HG02870 (cell line): Measurements from ENCODE around the gene ALDH2.
"Not testable (repeated sequence)": the region's sequence is repeated elsewhere in the genome, so short reads cannot be mapped to it uniquely, and the experiment has no call there.

Source experiments
- ATAC-seq: cut with Tn5 transposase; IDR thresholded peaks from one replicate; pipeline ENCODE4 v1.9.1; 2021; ENCODE audit warnings: mild to moderate bottlenecking, moderate library complexity; ENCODE audit not compliant: unreplicated experiment

ALDH2 gene

GRCh38 chr12:111785651-111786050 is 18.9 kb downstream of the ALDH2 start:
- ATAC-seq = no peak

DNA sequence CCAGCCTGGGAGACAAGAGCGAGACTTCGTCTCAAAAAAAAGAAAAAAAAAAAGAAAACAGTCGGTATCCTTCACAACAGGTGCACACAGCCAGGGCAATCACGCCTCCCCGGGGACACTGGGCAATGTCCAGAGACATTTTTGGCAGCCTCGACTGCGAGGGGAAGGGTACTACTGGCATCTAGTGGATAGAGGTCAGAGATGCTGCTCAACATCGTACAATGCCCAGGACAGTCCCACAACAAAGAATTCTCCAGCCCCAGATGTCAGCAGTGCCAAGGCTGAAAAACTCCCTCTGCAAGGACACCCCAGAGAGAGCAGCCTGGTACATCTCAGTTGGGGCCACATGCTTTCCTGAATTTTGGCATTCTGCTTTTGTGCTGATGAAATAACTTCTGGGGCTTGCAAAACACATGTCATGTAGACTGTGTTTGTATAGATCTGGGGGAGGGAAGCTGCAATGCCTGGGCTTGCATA is 21.5 kb downstream of the ALDH2 start:
- no peak for ATAC-seq

- ATAC-seq = no peak
Observed at GRCh38 chr12:111789779-111790178, 23.0 kb downstream of the ALDH2 start.

DNA sequence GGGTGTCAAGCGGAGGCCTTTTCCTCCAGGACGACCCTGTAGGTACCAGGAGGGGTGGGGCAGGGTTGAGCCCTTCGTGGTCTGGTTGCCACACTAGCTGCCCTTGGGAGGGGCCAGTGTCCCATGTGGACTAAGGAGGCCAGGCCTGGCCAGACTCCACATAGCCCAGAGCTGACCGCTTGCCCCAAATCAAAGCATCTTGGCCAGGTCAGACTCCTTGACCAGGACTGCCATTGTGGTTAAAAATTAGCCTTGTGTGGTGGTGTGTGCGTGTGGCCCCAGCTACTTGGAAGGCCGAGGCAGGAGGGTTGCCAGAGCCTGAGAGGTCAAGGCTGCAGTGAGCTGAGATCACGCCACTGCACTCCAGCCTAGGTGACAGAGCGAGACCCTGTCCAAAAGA is 24.8 kb downstream of the ALDH2 start:
- no peak for ATAC-seq

DNA sequence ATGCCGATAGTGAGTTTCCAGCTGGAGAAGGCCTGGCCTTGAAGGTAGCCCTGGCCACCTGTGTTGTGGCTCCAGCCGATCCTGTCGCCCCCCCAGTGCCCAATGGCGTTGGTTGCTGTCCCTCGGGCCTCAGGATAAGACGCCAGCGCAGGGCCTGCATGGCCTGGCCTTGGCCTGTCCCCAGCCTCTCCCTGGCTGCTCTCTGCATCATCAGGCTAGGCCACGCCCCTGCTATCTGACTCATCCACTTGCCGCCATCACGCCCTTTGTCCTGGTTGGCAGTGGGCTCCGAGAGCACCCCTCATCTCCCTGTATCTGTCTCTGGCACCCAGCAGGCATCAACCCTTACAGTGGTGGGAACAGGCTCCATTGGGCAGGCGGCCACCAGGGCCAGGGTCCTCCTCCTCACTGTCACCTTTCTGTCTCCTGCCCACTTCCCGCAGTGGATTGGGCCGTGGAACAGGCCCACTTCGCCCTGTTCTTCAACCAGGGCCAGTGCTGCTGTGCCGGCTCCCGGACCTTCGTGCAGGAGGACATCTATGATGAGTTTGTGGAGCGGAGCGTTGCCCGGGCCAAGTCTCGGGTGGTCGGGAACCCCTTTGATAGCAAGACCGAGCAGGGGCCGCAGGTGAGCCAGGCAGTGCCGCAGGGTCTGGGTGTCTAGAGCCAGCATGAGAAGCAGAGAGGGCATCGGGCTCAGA is 25.6 kb downstream of the ALDH2 start:
- no peak for ATAC-seq

- no peak for ATAC-seq
Observed at GRCh38 chr12:111792856-111793235, 26.1 kb downstream of the ALDH2 start.

GRCh38 chr12:111798182-111798581 is 31.4 kb downstream of the ALDH2 start:
- ATAC-seq = no peak

DNA sequence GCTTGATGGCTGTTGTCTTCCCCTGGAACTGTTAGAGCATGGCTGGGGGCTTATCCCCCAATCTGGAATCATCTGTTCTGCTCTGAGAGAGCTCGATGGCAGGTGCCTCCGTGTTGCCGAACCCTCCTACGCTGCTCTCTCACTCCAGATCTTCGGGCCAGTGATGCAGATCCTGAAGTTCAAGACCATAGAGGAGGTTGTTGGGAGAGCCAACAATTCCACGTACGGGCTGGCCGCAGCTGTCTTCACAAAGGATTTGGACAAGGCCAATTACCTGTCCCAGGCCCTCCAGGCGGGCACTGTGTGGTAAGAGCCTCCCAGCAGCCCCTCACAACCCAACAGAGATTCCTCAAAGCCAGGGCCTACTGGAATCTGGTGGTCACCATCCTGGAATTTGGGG is 33.0 kb downstream of the ALDH2 start:
- ATAC-seq = no peak

- no peak for ATAC-seq
Observed at GRCh38 chr12:111803038-111803626, 36.4 kb downstream of the ALDH2 start.

DNA sequence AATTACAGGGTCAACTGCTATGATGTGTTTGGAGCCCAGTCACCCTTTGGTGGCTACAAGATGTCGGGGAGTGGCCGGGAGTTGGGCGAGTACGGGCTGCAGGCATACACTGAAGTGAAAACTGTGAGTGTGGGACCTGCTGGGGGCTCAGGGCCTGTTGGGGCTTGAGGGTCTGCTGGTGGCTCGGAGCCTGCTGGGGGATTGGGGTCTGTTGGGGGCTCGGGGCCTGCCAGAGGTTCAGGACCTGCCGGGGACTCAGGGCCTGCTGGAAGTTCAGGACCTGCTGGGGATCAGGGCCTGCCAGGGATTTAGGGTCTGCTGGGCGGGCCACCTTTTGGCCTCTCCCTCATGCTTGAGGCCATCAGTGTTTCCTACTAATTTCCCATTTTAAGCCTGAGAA is 37.1 kb downstream of the ALDH2 start:
- ATAC-seq = no peak

DNA sequence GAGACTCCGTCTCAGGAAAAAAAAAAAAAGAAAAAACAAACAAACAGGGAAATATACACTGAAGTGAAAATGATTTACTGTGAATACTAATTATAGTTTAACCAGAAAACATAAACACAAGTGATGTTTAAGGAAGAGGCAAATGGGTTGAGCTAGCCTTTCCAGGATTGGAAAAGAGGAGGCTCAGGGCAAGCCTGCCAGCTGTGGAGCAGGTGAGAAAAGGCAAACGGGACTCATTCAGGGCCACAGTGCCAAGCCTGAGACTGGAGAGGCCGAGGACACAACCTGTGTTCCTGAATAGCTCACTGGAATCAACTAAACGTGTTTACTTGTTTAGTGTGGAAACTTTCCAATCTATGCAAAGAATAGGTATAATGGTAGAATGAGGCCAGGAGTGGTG is 39.6 kb downstream of the ALDH2 start:
- ATAC-seq = no peak

GRCh38 chr12:111807232-111807631 is 40.5 kb downstream of the ALDH2 start:
- no peak for ATAC-seq

- no peak for ATAC-seq
Observed at GRCh38 chr12:111812881-111813741, 46.4 kb downstream of the ALDH2 start.

DNA sequence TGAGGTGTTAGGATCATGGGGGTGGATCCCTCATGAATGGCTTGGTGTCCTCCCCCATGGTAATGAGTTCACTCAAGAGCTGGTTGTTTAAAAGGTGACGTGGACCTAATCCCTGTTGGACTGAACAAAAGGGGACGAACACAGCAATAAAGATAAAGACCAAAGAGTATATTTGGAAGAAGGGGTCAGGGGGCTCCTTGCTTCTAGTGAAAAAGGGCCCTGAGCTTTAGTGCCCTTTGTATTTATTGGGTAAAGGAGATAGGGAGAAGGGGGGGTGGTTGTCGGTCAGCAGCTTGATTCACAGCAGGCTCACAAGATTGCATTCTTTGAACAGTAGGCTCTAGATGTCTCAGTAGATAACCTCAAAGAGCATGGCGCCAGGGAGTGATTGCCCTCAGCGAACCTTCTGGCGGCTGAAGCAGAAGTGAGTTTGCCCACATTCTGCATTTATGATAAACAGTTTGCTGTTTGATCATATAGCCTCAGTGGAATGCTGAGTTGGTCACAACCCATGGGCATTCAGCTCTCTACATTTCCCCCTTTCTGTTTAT is 49.4 kb downstream of the ALDH2 start:
- ATAC-seq = no peak

DNA sequence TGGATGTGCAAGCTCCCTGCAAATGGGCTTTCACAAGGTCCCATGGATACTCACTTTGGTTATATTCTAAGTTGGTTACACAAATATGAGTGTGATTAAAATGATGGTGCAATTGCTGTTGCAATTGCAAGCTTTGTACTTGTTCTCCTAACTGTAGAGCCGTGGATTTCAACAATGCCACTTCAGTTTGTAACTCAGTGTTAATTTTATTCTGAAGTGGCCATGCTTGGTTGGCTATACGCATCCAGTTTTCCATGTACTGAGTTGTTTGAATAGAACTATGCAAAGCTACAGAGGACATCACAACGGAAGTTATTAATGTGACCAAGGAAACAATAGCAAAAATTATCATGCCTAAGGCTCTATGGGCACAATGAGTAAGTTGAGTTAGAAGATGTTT is 50.2 kb downstream of the ALDH2 start:
- ATAC-seq = not testable (repeated sequence)

DNA sequence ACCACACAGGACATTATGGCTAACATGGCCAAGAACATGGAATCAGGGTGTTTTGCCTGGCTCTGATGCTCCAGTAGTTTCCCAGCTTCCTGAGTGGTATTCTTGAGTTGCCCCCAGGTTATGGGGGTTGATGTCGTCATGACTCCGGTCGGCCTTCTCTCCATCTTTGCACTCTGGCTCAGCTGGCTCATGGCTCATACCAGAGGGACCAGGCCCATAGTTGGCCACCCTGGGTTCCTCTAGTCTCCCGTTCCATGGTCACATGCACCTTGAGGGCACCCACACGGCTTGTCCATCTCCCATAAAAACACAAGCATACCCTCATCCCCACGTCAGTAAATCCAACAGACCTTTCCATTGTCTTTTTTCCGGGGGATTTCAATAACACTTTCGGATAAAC is 51.6 kb downstream of the ALDH2 start:
- no peak for ATAC-seq

DNA sequence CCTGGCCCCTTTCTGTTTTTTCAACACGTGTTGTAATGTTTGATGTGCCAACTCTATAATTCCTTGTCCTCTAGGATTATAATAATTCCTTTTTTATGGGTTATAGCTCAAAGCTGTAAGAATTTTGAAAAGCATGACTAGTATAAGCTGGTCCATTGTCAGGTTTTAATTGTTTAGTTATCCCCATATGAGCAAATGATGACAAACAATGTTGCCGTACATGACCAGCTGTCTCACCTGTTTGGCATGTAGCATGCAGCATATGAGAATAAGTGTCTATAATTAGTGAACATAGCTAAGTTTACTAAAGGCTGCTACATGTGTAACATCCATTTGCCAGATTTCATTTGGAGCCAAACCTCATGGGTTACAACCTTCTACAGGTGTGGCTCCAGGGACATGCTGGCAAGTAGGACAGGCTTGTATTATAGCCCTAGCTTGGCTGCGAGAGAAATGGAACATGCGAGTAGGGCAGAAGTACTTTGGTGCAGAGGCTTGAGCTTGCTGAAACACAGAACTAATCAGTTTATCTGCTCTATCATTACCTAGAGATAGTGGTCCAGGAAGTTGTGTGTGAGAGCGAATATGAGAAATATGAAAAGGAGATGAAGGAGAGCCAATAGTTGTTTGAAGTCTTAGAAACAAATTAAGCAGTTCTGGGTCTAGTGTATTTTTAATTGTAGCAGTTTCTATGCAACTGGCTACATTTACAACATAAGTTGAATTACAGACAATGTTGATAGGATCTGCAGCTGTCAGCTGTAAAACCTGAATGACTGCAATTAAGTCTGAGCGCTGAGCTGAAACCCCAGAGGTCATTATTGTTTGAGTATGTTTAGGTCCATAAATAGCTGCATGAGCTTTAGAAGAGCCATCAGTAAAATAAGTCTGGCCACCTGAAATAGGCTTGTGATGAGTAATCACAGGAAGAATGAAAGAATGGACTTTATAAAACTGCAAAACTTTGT is 52.7 kb downstream of the ALDH2 start:
- ATAC-seq = no peak

- ATAC-seq = not testable (repeated sequence)
Observed at GRCh38 chr12:111820828-111821227, 54.1 kb downstream of the ALDH2 start.

DNA sequence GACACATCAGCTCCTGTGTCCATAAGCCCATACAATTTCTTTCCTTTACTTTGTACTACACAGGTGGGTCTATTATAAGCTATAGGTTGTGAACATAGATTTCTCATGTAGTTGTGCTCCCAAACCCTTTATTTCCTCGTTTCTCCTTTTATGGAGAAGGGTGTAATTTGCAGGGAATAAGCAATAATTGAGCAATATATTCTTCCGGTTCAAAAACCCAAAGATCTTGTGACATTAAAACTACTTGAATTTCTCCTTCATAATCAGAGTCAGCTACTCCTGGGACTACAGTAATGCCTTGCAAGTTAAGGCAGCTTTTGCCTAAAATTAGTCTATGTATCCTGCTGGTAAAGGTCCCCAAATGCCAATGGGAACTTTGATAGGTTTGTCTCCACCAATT is 56.2 kb downstream of the ALDH2 start:
- ATAC-seq = no peak

DNA sequence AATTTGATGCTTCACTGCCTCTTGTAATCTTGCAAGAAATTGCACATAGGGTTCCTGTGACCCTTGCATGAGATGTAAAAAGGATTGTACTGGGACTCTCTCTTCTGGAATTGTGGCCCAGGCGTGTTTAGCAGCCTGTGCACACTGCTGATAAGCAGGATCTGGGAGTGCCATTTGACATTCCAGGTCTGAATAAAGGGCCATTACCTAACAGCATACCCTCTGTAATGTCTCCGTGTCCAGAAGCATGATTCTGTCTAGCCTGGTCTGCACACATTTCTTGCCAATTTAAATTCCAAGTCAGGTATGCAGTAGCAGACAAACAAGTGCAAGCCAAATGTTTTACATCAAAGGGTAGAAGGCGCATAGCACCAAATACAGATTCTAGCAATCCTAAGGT is 57.2 kb downstream of the ALDH2 start:
- ATAC-seq = no peak
